NCI-H1694 (cell line): ENCODE measurements around the gene CISD1.

Experiments used
- DNase-seq: peaks from one replicate; lab custom pipeline; 2025; lab: John Stamatoyannopoulos, UW

Gene CISD1

DNA sequence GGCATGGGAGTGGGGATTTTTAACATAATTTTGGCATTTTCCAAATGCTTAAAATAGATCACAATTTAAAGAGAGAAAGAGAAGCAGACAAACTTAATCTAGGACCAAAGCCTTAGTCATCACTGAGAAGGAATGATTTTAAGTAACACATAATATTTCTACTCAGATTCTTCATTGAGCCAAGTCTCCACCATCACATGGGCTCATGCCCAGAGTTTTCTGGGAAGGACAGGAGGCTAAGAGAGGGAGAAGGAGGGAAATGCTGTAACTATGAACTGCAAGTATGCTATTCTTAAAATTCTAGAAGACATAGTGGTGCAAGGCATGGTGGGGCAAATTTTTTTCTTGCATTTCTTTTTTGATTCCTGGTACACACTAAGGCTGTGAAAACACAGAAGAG lies 42.1 kb downstream of the CISD1 start:
- no peak for DNase-seq

DNA sequence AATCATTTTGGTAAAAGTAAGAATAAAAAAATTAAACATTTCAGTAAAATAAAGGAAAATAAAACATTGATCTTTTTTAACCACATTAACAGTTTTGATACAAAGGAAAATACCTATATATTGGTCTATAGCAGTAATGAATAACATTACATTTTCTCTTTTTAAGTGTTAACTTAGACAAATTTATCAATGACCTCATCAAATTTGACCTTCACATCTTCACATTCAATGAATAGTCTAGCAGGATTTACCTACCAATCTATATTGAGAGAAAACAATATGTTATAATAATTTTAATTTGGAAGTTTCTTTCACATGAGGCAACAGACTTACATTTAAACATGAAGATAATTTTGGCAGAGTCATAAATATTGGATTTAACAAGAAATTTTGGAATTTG lies 47.9 kb downstream of the CISD1 start:
- no peak for DNase-seq

DNA sequence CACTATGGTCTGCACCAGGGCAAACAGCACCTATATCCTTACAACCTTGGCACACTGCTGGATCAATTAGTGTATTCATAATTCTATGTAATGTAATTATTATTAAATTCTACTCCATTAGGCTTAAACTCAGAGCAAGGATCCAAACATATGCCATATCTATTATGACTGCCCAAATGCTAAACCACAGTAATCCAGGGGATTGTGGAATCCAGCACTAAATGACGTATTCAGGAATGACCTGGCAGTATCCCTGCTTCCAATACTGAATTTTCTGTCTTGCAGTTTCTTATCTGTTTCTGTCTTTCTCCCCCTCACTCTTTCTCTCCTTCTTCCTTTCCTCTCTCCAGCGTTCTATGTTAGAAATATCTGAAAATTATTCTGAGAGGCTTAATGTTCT lies 49.4 kb downstream of the CISD1 start:
- DNase-seq = no peak

DNA sequence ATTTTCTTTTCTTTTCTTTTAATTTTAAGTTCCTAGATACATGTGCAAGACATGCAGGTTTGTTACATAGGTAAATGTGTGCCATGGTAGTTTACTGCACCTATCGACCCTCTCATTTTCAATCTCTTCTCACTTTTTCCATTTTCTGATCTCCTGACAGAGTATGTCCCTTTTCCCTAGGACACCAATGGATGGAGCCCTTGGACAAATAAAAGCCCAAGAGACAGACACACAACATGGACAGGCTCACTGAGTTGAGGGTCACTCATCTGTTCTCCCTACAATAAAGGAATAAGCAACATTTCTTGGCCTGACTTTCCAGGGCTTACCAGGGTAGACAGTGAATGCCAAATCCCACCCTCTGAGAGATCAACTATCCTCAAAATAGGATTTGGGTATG lies 50.6 kb downstream of the CISD1 start:
- no peak for DNase-seq

DNA sequence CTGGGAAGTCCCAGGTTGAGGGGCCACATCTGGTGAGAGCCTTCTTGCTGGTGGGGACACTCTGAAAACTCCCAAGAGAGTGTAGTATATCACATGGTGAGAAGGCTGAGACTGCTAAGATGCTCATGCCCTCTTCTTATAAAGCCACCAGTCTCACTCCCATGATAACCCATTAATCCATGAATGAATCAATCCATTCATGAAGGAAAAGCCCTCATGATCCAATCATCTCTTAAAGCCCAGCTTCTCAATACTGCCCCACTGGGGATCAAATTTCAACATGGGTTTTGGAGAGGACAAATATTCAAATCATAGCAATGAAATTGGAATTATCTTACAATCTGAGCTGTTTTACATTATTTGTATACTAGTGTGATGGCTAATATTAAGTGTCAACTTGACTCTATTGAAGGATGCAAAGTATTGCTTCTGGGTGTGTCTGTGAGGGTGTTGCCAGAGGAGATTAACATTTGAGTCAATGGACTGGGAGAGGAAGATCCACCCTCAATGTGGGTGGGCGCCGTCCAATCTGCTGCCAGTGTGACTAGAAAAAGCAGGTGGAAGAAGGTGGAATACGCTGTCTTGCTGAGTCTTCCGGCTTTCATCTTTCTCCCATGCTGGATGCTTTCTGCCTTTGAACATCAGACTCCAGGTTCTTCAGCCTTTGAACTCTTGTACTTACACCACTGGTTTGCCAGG lies 51.5 kb downstream of the CISD1 start:
- DNase-seq = no peak

DNA sequence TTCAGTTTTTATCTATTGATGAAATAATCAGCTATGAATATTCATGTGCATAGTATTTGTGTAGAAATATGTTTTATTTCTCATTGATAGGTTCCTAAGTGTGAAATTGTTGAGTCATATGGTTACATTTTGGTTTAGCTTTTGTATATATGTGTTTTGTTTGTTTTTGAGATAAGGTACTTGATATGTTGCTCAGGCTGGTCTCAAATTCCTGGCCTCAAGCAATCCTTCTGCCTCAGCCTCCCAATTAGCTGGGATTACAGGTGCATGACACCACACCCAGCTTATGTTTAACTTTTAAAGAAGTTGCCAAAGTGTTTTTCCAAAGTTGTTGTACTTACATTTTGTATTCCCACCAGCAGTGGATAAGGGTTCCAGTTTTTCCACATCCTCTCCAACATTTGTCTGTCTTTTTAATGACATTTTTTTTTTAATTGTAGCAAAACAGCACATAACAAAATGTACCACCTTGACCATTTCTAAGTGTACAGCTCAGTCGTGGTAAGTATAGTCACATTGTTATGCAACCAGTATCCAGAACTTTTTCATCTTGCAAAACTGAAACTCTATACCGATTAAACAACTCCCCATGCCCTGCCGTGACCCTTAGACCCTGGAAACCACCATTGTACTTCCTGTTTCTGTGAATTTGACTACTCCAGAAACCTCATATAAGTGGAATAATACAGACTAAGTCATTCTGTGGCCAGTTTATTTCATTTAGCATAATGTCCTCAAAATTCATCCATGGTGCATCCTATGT lies 53.3 kb downstream of the CISD1 start:
- DNase-seq = no peak

DNA sequence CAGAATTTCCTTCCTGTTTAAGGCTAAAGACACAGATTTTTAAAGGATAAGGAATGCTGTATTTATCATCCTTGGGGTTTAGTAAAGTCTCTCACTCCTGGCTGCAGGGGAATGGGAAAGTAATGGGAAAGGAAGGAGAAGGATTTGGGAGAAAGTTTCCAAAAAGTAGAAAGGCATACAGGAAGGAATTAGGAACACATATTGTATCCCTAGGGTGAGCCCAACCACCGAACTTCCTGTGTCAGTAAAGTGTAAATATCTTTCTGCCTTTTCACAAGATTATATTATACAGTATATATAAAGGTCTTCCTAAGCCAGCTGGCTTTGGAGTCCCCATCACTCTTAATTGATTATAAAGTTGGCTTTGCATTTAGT lies 53.9 kb downstream of the CISD1 start:
- DNase-seq = no peak

DNA sequence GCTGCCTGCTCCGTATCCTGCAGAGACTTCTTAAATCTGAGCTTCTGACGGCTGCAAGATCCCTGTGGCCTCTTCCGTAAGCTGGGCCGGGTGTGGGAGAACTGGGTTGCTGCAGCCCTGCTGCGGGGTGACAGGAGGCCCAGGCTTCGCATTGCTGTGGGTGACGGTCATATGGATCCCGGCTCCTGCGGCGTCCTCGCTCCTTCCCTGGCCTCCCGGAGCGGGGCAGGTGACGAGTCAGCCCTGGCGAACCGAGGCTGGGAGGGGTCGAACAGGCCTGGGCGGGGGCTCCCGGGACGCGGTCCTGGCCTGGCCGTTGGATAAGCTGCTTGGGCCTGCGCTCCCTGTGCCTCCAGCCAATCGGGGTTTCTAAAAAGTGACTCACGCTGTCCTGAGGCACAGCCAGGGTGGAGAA lies 58.0 kb downstream of the CISD1 start:
- DNase-seq = no peak

DNA sequence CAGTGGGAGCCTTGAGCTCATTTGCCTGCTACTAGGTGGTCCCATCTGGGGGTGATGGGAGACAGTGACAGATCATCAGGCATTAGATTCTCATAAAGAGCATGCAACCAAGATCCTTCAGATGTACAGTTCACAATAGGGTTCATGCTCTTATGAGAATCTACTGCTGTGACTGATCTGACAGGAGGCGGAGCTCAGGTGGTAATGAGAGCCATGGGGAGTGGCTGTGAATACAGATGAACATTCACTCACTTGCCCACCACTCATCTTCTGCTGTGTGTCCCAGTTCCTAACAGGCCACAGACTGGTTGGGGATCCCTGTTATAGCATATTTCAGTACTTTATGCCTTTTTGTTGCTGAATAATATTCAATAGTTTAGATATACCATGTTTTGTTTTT lies 59.3 kb downstream of the CISD1 start:
- DNase-seq = no peak

DNA sequence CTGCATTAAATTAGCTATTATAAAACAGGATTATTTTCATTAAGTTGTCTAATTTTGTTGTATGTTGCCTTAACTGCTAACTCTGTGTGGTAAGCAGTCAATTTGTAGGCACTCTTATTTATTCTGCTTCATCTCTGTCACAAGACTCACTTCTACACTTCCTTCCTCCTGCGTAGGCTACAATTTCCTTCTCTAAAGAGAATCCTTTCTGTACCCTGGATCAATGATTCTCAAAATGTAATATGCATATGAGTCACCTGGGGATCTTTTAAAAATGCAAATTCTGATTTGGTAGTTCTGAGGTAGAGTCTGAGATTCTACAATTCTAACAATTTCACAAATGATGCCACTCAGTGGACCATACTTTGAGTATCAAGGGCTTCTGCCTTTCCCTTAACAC lies 61.5 kb downstream of the CISD1 start:
- no peak for DNase-seq

DNA sequence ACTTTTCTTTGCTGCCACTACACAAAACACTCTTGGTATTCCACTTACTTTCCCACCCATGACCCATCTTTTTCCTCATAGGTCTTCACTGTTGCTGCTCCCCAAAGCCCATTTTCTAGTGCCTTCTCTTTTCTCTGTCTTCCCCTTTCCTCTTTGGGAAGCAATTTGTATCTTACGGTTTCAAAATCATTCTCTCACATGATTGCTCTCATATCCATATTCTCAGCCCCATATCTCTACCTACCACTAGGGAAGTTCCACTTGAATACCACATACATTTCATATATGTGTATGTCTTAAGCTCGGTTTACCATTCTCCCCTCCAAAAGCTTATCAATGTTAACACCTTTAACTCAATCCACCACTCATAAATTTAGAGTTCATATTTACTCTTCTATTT lies 62.7 kb downstream of the CISD1 start:
- no peak for DNase-seq

DNA sequence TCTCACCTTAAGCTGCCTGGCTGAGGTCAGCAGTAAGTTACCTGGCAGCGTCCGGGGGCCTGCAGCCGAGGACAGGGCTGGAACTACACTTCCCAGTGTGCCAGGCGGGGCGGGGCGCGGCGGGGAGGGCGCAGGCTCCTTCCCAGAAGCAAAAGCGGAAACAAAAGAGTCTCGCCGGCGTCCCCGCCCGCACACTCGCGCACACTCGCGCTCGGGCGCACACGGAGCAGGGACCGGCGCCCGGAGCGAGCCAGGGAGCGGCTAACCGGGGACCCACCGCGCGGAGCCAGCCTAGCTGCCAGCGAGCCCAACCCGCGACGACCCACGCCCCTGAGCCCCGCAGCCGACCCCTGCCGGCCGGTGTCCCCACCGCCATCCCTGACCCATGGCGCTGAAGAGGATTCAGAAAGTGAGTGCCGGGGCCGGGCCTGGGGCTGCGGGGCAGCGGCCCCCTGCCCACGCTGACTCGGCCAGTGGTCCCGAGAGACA lies 65.9 kb downstream of the CISD1 start, which contains the start of gene UBE2D1:
UBE2D1 (plus strand) TSS at position 190 of the 489 bp plus-strand sequence; CDS start at position 386, 196 bp downstream.
- peak; percentile 37 for DNase-seq

DNA sequence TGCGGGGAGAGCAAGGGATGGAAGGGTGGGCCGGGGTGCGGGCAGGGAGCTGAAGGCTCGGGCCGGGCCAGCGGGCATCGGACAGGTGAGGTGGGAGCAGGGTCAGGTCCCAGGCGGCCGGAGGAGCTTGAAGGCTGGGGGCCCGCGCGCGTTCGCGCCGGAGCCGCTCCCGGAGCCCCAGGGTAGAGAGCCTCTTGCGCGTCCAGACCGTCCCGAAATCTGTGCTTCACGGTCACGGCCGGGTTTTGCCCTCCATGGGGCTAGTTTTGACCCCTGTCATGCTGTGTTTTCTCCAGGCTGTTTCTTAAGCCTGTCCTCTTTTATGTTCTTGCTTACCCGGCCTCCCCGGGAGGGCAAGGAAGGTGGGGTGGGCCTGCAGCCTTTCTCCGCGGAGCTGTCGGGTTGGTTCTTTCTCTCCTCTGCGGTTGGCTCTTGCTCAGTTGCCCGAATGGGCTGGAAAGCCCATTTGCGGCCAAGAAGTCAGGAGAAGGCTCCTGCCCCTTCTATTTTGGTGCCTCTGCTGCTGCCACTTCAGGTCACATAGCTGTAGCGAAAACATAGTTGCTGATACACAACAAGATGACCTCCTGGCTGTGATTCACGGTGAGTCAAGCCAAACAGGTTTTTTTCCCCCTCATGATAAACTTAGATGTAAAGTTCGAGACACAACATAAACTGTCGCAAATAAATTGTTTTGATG lies 66.5 kb downstream of the CISD1 start:
- DNase-seq = no peak

DNA sequence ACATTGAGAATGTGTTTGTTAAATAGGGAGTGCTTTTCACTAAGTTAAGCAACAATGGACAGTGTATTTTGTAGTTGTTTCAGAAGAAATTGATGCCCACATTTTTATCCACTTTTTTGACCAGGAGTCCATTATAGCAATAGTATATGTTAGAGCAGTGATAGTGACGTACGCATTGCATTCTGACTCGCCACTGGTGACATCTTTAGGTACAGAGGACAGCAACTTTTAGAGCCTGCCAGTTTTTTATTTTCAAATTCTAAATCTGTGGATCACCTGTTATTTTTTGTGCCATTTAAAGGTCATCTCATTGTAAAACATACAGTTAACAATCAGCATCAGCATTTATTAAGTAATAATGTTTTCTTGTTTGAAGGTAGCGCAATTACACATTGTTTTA lies 67.3 kb downstream of the CISD1 start:
- DNase-seq = no peak
